GM12878 (cell line): ENCODE results near the gene TTC29. TPM values are rescaled to one million over a fixed set of nuclear protein-coding genes. Genes with fewer than 3 reads are reported as not detected.

Experiments used
- ATAC-seq: fragments of 200-7000 bp; cut with Tn5 transposase; 3 replicates; pipeline ENCODE4 v1.9.1; 2020; ENCODE audit warnings: mild to moderate bottlenecking, moderate library complexity
- BruUV-seq: library from RNA; stranded (reverse); fragments of 400-500 nt; replicated peaks from 2 replicates; lab custom pipeline; 2021; lab: Mats Ljungman, UMichigan
- CTCF ChIA-PET: fragments of 300-600 bp; sonication (Branson Sonifier 250); formaldehyde crosslinking; extraction: SDS; loops from one replicate; lab custom pipeline; 2021; ENCODE audit warnings: inconsistent platforms; lab: Yijun Ruan, JAX
- POLR2A ChIA-PET: fragments of 350-600 bp; formaldehyde crosslinking; extraction: SDS; loops from one replicate; lab custom pipeline; 2021; ENCODE audit warnings: inconsistent platforms; lab: Charles Lee
- RAD21 ChIA-PET: fragments of 300-600 bp; sonication (Branson Sonifier 250); formaldehyde crosslinking; loops from one replicate; lab custom pipeline; 2023; ENCODE audit warnings: antibody characterized with exemption; ENCODE audit not compliant: unreplicated experiment; lab: Charles Lee
- SMC1A ChIA-PET: fragments of 300-600 bp; sonication (Branson Sonifier 250); formaldehyde crosslinking; loops from one replicate; lab custom pipeline; 2023; ENCODE audit not compliant: unreplicated experiment, uncharacterized antibody; lab: Charles Lee
- DNase-seq: peaks from one replicate; pipeline ENCODE4 v3.0.0-alpha.2; 2011; ENCODE audit warnings: low read depth, low spot score
- FAIRE-seq: peaks from 3 replicates; lab custom pipeline; 2011; peaks lifted over from hg19 to GRCh38; lab: Jason Lieb, UNC
- H2AFZ ChIP-seq: 2 replicates; pipeline ENCODE4 v1.6.0; 2011; ENCODE audit warnings: low read depth, low read length, control low read depth; ENCODE audit not compliant: control insufficient read depth
- H3K27ac ChIP-seq: 2 replicates; pipeline ENCODE4 v1.5.1; 2011; ENCODE audit warnings: control low read depth; ENCODE audit not compliant: control insufficient read depth, insufficient read depth
- H3K27me3 ChIP-seq, 2 experiments: replicated peaks in 1 of 2; 2 replicates each; pipeline versions ENCODE4 v1.6.0 to v1.6.1; 2011; ENCODE audit warnings: low read length in 1 of 2; ENCODE audit not compliant: control insufficient read depth in 2 of 2, insufficient read depth in 2 of 2
- H3K36me3 ChIP-seq, 2 experiments: 2 replicates each; pipeline ENCODE4 v1.5.1; 2011; ENCODE audit warnings: low read length in 1 of 2; ENCODE audit not compliant: control insufficient read depth in 2 of 2, insufficient read depth in 2 of 2
- H3K4me1 ChIP-seq: 2 replicates; pipeline ENCODE4 v1.6.1; 2011; ENCODE audit warnings: mild to moderate bottlenecking, low read length, moderate library complexity, mixed read lengths; ENCODE audit not compliant: control insufficient read depth, insufficient read depth
- H3K4me2 ChIP-seq: 2 replicates; pipeline ENCODE4 v1.6.0; 2011; ENCODE audit warnings: control low read depth; ENCODE audit not compliant: control insufficient read depth, insufficient read depth
- H3K4me3 ChIP-seq: fragments of 200-600 bp; sonication (generic); 2 replicates; pipeline ENCODE4 v1.5.1; 2016
- H3K79me2 ChIP-seq: 2 replicates; pipeline ENCODE4 v1.6.0; 2011; ENCODE audit warnings: low read length; ENCODE audit not compliant: control insufficient read depth, insufficient read depth
- H3K9ac ChIP-seq: 2 replicates; pipeline ENCODE4 v1.8.0; 2011; ENCODE audit warnings: low read length, control low read depth, mixed read lengths; ENCODE audit not compliant: control insufficient read depth, insufficient read depth
- H3K9me3 ChIP-seq: replicated peaks from 3 replicates; pipeline ENCODE4 v1.5.1; 2011; ENCODE audit warnings: mild to moderate bottlenecking, low read length; ENCODE audit not compliant: control insufficient read depth, insufficient read depth
- H4K20me1 ChIP-seq: 2 replicates; pipeline ENCODE4 v1.6.0; 2011; ENCODE audit not compliant: control insufficient read depth, insufficient read depth
- ATF2 ChIP-seq: IDR thresholded peaks from 2 replicates; pipeline ENCODE4 v1.6.1; 2012; ENCODE audit warnings: low read length, inconsistent platforms
- BRCA1 ChIP-seq: IDR thresholded peaks from 2 replicates; pipeline ENCODE4 v1.6.1; 2011; ENCODE audit warnings: low read depth, low read length, improper control_type of control experiment
- ETV6 ChIP-seq, 2 experiments: fragments of 450-650 bp in 1 of 2; IDR thresholded peaks in 1 of 2; conservative IDR thresholded peaks in 1 of 2; 2 replicates each; pipeline ENCODE4 v1.6.1; 2014; ENCODE audit warnings: antibody characterized with exemption in 1 of 2, borderline replicate concordance in 1 of 2, low read depth in 1 of 2, mild to moderate bottlenecking in 1 of 2, moderate library complexity in 1 of 2
- FOS ChIP-seq: IDR thresholded peaks from 3 replicates; pipeline ENCODE4 v1.6.1; 2011; ENCODE audit warnings: borderline replicate concordance; ENCODE audit not compliant: insufficient read length; ENCODE audit errors: extremely low read depth
- FOXM1 ChIP-seq: IDR thresholded peaks from 2 replicates; pipeline ENCODE4 v1.6.1; 2012; ENCODE audit warnings: low read depth, mild to moderate bottlenecking, inconsistent platforms, low read length, moderate library complexity
- MYB ChIP-seq: fragments of 150-350 bp; IDR thresholded peaks from 2 replicates; pipeline ENCODE4 v1.6.1; 2014; ENCODE audit warnings: mild to moderate bottlenecking, low read depth, low read length, borderline replicate concordance
- MYC ChIP-seq: IDR thresholded peaks from 2 replicates; pipeline ENCODE4 v1.6.1; 2011; ENCODE audit warnings: mild to moderate bottlenecking, low read length, moderate library complexity, inconsistent platforms; ENCODE audit not compliant: insufficient read depth, insufficient replicate concordance, insufficient read length, severe bottlenecking
- PAX8 ChIP-seq: fragments of 450-650 bp; IDR thresholded peaks from 2 replicates; pipeline ENCODE4 v1.6.1; 2017; ENCODE audit warnings: mild to moderate bottlenecking, moderate library complexity
- REST ChIP-seq: IDR thresholded peaks from 2 replicates; pipeline ENCODE4 v1.6.1; 2012; ENCODE audit warnings: mild to moderate bottlenecking, low read depth, low read length
- TBL1XR1 ChIP-seq: IDR thresholded peaks from 2 replicates; pipeline ENCODE4 v1.6.1; 2012; ENCODE audit warnings: low read depth, low read length, improper control_type of control experiment
- WGBS: methylation state at CpG from one replicate; pipeline ENCODE4 v1.1.6; 2016; ENCODE audit warnings: low lambda C conversion rate; ENCODE audit not compliant: insufficient replicate concordance, insufficient coverage; ENCODE audit errors: missing lambda C conversion rate; 5-methylcytosine and 5-hydroxymethylcytosine counted together
- in situ Hi-C: fragments of 300-500 bp; cut with MboI; formaldehyde crosslinking; loops from 9 replicates; pipeline ENCODE4 v1.14.3; 2018; ENCODE audit warnings: mixed read lengths
- intact Hi-C: fragments of 100-400 bp; cut with micrococcal nuclease; formaldehyde crosslinking; loops from one replicate; pipeline ENCODE4 v1.14.2; 2022; ENCODE audit not compliant: unreplicated experiment
- polyA plus RNA-seq, 11 experiments: library from polyadenylated mRNA; depleted of rRNA in 4 of 11; unstranded in 6 of 11; stranded (reverse) in 5 of 11; fragments of >200 nt; fragmentation: Nextera tagmentation in 4 of 11; fragmentation: Illumina TruSeq in 1 of 11; extraction: Ambion mirVana in 4 of 11; extraction: Trizol in 1 of 11; gene quantifications; 1 replicate in 1 of 11; 2 replicates in 10 of 11; pipeline versions ENCODE4 v1.2.1 to v1.2.3, GENCODE V29; 2011 to 2016; ENCODE audit warnings: inconsistent platforms in 2 of 11, missing spikeins in 2 of 11, low read depth in 1 of 11
- total RNA-seq, 4 experiments: library from RNA; depleted of rRNA in 3 of 4; stranded (reverse); fragments of >200 nt in 3 of 4; fragmentation: Illumina TruSeq in 1 of 4; extraction: Trizol in 1 of 4; gene quantifications; 2 replicates each; pipeline versions ENCODE4 v1.2.1 to v1.2.3, GENCODE V29; 2013 to 2021
- TF ChIP-seq, protein P1 (sequence below): fragments of 450-650 bp; IDR thresholded peaks from 2 replicates; pipeline ENCODE4 v1.6.1; 2017; ENCODE audit warnings: antibody characterized with exemption, mild to moderate bottlenecking, moderate library complexity

The TTC29 gene
- total and polyA plus RNA-seq, 10 of the 15 experiments (the other 5 are each of a cell fraction or from before 2014, with no cell fraction given): not detected

DNA sequence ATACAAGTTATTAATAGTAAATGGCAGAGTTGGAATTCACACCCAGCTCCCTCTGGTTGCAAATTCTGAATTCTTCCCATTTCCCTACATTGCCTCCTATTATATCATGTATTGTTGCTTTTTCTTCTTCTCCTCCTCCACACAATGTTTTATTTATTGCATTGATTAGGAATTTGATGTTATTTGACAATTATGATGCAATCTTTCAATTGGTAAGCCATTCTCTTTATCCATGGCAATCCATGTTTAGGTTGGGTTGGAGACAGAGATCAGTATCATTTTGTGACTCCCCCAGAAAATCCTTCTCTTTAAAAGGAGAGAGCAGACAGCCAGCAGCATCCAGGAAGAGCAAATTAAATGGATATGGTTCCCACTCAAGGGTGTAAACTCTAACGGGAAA is 30.5 kb downstream of the TTC29 start (continued):
- TF ChIP-seq BRCA1 (no peak), FOS (no peak), REST (no peak), PAX8 (no peak)
- TF ChIP-seq, protein P1, sequence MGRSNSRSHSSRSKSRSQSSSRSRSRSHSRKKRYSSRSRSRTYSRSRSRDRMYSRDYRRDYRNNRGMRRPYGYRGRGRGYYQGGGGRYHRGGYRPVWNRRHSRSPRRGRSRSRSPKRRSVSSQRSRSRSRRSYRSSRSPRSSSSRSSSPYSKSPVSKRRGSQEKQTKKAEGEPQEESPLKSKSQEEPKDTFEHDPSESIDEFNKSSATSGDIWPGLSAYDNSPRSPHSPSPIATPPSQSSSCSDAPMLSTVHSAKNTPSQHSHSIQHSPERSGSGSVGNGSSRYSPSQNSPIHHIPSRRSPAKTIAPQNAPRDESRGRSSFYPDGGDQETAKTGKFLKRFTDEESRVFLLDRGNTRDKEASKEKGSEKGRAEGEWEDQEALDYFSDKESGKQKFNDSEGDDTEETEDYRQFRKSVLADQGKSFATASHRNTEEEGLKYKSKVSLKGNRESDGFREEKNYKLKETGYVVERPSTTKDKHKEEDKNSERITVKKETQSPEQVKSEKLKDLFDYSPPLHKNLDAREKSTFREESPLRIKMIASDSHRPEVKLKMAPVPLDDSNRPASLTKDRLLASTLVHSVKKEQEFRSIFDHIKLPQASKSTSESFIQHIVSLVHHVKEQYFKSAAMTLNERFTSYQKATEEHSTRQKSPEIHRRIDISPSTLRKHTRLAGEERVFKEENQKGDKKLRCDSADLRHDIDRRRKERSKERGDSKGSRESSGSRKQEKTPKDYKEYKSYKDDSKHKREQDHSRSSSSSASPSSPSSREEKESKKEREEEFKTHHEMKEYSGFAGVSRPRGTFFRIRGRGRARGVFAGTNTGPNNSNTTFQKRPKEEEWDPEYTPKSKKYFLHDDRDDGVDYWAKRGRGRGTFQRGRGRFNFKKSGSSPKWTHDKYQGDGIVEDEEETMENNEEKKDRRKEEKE: no peak
- TF ChIP-seq, all 136 proteins: peak for 0

DNA sequence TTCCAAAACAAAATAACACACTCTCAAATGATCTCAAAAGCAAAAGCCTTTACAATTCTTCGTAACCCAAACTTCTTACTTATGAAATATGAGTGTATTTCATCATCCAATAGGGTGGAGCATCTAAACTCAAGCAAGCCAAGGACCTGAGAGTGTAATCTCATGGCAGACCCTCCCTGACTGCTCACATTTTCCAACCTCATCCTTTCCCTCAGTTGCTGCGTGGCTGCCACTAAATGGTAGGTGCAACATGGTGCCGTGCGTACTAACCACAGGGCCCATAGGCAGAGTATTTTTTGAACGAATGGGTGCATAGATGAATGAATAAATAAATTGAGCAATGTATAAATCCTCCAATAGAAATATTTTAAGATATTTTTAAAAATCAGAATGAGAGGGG is 45.4 kb downstream of the TTC29 start:
- in situ Hi-C loops (loop anchor here (25.0 kb wide), 1 partner anchor 938 kb away; no protein-coding TSS in a partner anchor), intact Hi-C loops (no loop called here)
- Histone ChIP-seq H3K4me2 (no peak overlapping the region), H2AFZ (no peak overlapping the region), H3K27ac (no peak overlapping the region), H4K20me1 (no peaks in the 10 kb centered on the region), H3K4me3 (no peak overlapping the region), H3K9me3 (no peaks in the 10 kb centered on the region), H3K9ac (no peak overlapping the region), H3K27me3 (no peaks in the 10 kb centered on the region; a peak in 1 of 4 replicates), H3K36me3 (no peaks in the 10 kb centered on the region), H3K4me1 (no peaks in the 10 kb centered on the region), H3K79me2 (no peaks in the 10 kb centered on the region)
- ChIA-PET SMC1A (no interaction called here), RAD21 (no interaction called here), POLR2A (no interaction called here), CTCF (interaction anchor here (1.3 to 1.8 kb wide), 2 partner anchors 557 to 658 kb away, joined by 3 to 6 read pairs; no protein-coding TSS in a partner anchor)
- DNase-seq: no peak
- no TSS peak for BruUV-seq
- FAIRE-seq: no peak
- no peak for ATAC-seq
- WGBS: 68% methylated on average over 5 of the region's 5 CpGs
- TF ChIP-seq FOXM1 (no peak), TBL1XR1 (no peak), ETV6 (conservative IDR thresholded peaks at IDR 0.05 in 1 of 2, IDR thresholded peaks at IDR 0.05 in 1 of 2; ENCODE audit: borderline replicate concordance in 1 of 2, low read depth in 1 of 2) (no peak), MYB (no peak), ATF2 (no peak), MYC (no peak)
